H1 (cell line): ENCODE data around the gene COG4. TPM values are rescaled to one million over a fixed set of nuclear protein-coding genes. Genes with fewer than 3 reads are reported as not detected.

Experiments used
- GABPA ChIP-seq: IDR thresholded peaks from 2 replicates; pipeline ENCODE4 v1.6.1; 2011; ENCODE audit warnings: mild to moderate bottlenecking, low read length, moderate library complexity, borderline replicate concordance; ENCODE audit not compliant: insufficient read depth
- SAP30 ChIP-seq: fragments of 300-600 bp; sonication (generic); IDR thresholded peaks from 2 replicates; pipeline ENCODE4 v1.7.1; 2012; ENCODE audit warnings: low read length, moderate library complexity, mild to moderate bottlenecking, inconsistent platforms; ENCODE audit not compliant: insufficient read depth, insufficient replicate concordance
- polyA plus RNA-seq, 7 experiments: library from polyadenylated mRNA; depleted of rRNA in 3 of 7; stranded (reverse) in 5 of 7; unstranded in 2 of 7; fragments of >200 nt in 5 of 7; fragments of 200-250 nt in 2 of 7; gene quantifications; 1 replicate in 5 of 7; 2 replicates in 1 of 7; 4 replicates in 1 of 7; pipeline versions ENCODE4 v1.2.1 to v1.2.3, GENCODE V29; 2011 to 2013; ENCODE audit warnings: missing spikeins in 2 of 7, mixed read lengths in 2 of 7
- total RNA-seq: library from RNA; stranded (reverse); fragmentation: NEBNext Ultra II Directional; extraction: Animal tissue kit (Norgen Biotek cat#: 25700); gene quantifications from 2 replicates; pipeline ENCODE4 v1.2.1, GENCODE V29; 2021
- TF ChIP-seq, protein P1 (sequence below): fragments of 300-600 bp; sonication (generic); IDR thresholded peaks from 2 replicates; pipeline ENCODE4 v1.7.1; 2012; ENCODE audit warnings: low read length, moderate library complexity, mild to moderate bottlenecking, inconsistent platforms; ENCODE audit not compliant: insufficient replicate concordance

The COG4 gene
- total and polyA plus RNA-seq, 2 of the 8 experiments (the other 6 are each of a cell fraction or from before 2014, with no cell fraction given): 46.1 to 50.2 TPM

DNA sequence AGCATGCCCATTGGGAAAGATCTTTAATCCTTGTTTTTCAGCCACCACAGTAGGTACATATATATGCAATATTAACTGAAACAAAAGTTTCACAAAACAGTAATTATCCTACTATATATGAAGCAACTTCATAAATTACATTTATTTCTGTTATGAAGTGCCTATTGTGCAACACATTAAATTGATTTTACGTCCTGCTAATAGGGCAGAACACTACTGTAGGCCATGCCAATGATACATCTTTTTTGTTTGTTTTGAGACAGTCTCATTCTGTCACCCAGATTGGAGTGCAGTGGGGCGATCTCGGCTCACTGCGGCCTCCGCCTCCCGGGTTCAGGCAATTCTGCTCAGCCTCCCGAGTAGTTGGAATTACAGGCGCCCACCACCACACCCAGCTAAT is 29.3 kb upstream of the COG4 start (continued):
- TF ChIP-seq, protein P1, sequence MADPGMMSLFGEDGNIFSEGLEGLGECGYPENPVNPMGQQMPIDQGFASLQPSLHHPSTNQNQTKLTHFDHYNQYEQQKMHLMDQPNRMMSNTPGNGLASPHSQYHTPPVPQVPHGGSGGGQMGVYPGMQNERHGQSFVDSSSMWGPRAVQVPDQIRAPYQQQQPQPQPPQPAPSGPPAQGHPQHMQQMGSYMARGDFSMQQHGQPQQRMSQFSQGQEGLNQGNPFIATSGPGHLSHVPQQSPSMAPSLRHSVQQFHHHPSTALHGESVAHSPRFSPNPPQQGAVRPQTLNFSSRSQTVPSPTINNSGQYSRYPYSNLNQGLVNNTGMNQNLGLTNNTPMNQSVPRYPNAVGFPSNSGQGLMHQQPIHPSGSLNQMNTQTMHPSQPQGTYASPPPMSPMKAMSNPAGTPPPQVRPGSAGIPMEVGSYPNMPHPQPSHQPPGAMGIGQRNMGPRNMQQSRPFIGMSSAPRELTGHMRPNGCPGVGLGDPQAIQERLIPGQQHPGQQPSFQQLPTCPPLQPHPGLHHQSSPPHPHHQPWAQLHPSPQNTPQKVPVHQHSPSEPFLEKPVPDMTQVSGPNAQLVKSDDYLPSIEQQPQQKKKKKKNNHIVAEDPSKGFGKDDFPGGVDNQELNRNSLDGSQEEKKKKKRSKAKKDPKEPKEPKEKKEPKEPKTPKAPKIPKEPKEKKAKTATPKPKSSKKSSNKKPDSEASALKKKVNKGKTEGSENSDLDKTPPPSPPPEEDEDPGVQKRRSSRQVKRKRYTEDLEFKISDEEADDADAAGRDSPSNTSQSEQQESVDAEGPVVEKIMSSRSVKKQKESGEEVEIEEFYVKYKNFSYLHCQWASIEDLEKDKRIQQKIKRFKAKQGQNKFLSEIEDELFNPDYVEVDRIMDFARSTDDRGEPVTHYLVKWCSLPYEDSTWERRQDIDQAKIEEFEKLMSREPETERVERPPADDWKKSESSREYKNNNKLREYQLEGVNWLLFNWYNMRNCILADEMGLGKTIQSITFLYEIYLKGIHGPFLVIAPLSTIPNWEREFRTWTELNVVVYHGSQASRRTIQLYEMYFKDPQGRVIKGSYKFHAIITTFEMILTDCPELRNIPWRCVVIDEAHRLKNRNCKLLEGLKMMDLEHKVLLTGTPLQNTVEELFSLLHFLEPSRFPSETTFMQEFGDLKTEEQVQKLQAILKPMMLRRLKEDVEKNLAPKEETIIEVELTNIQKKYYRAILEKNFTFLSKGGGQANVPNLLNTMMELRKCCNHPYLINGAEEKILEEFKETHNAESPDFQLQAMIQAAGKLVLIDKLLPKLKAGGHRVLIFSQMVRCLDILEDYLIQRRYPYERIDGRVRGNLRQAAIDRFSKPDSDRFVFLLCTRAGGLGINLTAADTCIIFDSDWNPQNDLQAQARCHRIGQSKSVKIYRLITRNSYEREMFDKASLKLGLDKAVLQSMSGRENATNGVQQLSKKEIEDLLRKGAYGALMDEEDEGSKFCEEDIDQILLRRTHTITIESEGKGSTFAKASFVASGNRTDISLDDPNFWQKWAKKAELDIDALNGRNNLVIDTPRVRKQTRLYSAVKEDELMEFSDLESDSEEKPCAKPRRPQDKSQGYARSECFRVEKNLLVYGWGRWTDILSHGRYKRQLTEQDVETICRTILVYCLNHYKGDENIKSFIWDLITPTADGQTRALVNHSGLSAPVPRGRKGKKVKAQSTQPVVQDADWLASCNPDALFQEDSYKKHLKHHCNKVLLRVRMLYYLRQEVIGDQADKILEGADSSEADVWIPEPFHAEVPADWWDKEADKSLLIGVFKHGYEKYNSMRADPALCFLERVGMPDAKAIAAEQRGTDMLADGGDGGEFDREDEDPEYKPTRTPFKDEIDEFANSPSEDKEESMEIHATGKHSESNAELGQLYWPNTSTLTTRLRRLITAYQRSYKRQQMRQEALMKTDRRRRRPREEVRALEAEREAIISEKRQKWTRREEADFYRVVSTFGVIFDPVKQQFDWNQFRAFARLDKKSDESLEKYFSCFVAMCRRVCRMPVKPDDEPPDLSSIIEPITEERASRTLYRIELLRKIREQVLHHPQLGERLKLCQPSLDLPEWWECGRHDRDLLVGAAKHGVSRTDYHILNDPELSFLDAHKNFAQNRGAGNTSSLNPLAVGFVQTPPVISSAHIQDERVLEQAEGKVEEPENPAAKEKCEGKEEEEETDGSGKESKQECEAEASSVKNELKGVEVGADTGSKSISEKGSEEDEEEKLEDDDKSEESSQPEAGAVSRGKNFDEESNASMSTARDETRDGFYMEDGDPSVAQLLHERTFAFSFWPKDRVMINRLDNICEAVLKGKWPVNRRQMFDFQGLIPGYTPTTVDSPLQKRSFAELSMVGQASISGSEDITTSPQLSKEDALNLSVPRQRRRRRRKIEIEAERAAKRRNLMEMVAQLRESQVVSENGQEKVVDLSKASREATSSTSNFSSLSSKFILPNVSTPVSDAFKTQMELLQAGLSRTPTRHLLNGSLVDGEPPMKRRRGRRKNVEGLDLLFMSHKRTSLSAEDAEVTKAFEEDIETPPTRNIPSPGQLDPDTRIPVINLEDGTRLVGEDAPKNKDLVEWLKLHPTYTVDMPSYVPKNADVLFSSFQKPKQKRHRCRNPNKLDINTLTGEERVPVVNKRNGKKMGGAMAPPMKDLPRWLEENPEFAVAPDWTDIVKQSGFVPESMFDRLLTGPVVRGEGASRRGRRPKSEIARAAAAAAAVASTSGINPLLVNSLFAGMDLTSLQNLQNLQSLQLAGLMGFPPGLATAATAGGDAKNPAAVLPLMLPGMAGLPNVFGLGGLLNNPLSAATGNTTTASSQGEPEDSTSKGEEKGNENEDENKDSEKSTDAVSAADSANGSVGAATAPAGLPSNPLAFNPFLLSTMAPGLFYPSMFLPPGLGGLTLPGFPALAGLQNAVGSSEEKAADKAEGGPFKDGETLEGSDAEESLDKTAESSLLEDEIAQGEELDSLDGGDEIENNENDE: no peak
- TF ChIP-seq SAP30: no peak
- no peak for TF ChIP-seq GABPA
- TF ChIP-seq, all 59 proteins: peak for 0
